ENCODE data around the gene RRBP1.
A peak's percentile ranks its signal among the peaks of the same experiment; 100 is the strongest.
"Not testable (repeated sequence)": the region's sequence is repeated elsewhere in the genome, so short reads cannot be mapped to it uniquely, and the experiment has no call there.

The RRBP1 gene

GRCh38 chr20:17712201-17712600 is 30.2 kb upstream of the RRBP1 start:
- Mint-ChIP-seq H3K27me3 (ENCODE audit: low read depth, poor library complexity) (peaks cover 5% of the 10 kb centered on the region), H3K36me3 (ENCODE audit: low read depth) (no peaks in the 10 kb centered on the region), H3K4me1 (peaks cover 48% of the 10 kb centered on the region), H3K4me3 (no peak overlapping the region), H3K27ac (no peak overlapping the region), H3K9me3 (no peaks in the 10 kb centered on the region)
- TF ChIP-seq CTCF (IDR thresholded peaks at IDR 0.05): no peak
- DNase-seq: no peak

GRCh38 chr20:17711267-17711627 is 29.2 kb upstream of the RRBP1 start:
- H3K27ac Mint-ChIP-seq: peak overlapping the region; percentile 57
- H3K4me3 Mint-ChIP-seq: no peak overlapping the region
- H3K27me3 Mint-ChIP-seq (ENCODE audit: low read depth, poor library complexity): peaks cover 5% of the 10 kb centered on the region
- H3K9me3 Mint-ChIP-seq: no peaks in the 10 kb centered on the region
- peaks cover 48% of the 10 kb centered on the region for H3K4me1 Mint-ChIP-seq
- TF ChIP-seq CTCF (IDR thresholded peaks at IDR 0.05): no peak
- no peaks in the 10 kb centered on the region for H3K36me3 Mint-ChIP-seq (ENCODE audit: low read depth)
- DNase-seq: no peak

GRCh38 chr20:17710379-17711266 is 28.6 kb upstream of the RRBP1 start:
- H3K27ac Mint-ChIP-seq: peak overlapping the region; percentile 57
- peaks cover 48% of the 10 kb centered on the region for H3K4me1 Mint-ChIP-seq
- no peaks in the 10 kb centered on the region for H3K36me3 Mint-ChIP-seq (ENCODE audit: low read depth)
- no peaks in the 10 kb centered on the region for H3K9me3 Mint-ChIP-seq
- peak overlapping the region; percentile 55 for H3K4me3 Mint-ChIP-seq
- DNase-seq: peak; percentile 36
- TF ChIP-seq CTCF (IDR thresholded peaks at IDR 0.05): no peak
- H3K27me3 Mint-ChIP-seq (ENCODE audit: low read depth, poor library complexity): peaks cover 5% of the 10 kb centered on the region

- Mint-ChIP-seq H3K27me3 (ENCODE audit: low read depth, poor library complexity) (peaks cover 5% of the 10 kb centered on the region), H3K4me3 (no peak overlapping the region)
Measured at GRCh38 chr20:17709361-17710293, 27.6 kb upstream of the RRBP1 start.

GRCh38 chr20:17708675-17709360 is 26.8 kb upstream of the RRBP1 start:
- Mint-ChIP-seq H3K4me1 (peaks cover 51% of the 10 kb centered on the region), H3K36me3 (ENCODE audit: low read depth) (no peaks in the 10 kb centered on the region), H3K4me3 (no peak overlapping the region), H3K9me3 (no peaks in the 10 kb centered on the region), H3K27ac (peak overlapping the region; percentile 17), H3K27me3 (ENCODE audit: low read depth, poor library complexity) (peaks cover 5% of the 10 kb centered on the region)
- TF ChIP-seq CTCF (IDR thresholded peaks at IDR 0.05): no peak
- no peak for DNase-seq

More at GRCh38 chr20:17709361-17710293, 27.6 kb upstream of the RRBP1 start:
- H3K36me3 Mint-ChIP-seq (ENCODE audit: low read depth): no peaks in the 10 kb centered on the region
- H3K4me1 Mint-ChIP-seq: peaks cover 51% of the 10 kb centered on the region
- TF ChIP-seq CTCF (IDR thresholded peaks at IDR 0.05): no peak
- H3K9me3 Mint-ChIP-seq: no peaks in the 10 kb centered on the region
- peak overlapping the region; percentile 17 for H3K27ac Mint-ChIP-seq
- DNase-seq: no peak

GRCh38 chr20:17707951-17708350 is 25.9 kb upstream of the RRBP1 start:
- H3K36me3 Mint-ChIP-seq (ENCODE audit: low read depth); H3K27me3 Mint-ChIP-seq (ENCODE audit: low read depth, poor library complexity); H3K4me3 Mint-ChIP-seq; DNase-seq; H3K9me3 Mint-ChIP-seq; H3K27ac Mint-ChIP-seq: not testable (repeated sequence)
- H3K4me1 Mint-ChIP-seq: peaks cover 51% of the 10 kb centered on the region
